Gastrocnemius medialis (tissue), 4 donors: ENCODE results near the gene SRM.
"Not testable (repeated sequence)": the region's sequence is repeated elsewhere in the genome, so short reads cannot be mapped to it uniquely, and the experiment has no call there.

Experiments used
- CTCF ChIP-seq, 5 experiments: fragments of 450-650 bp in 3 of 5; fragments of 200-600 bp in 2 of 5; sonication (generic) in 2 of 5; IDR thresholded peaks in 4 of 5; conservative IDR thresholded peaks in 1 of 5; 1 replicate in 4 of 5; 2 replicates in 1 of 5; pipeline ENCODE4 v1.5.1; 2016 to 2019; ENCODE audit warnings: antibody characterized with exemption in 5 of 5, mild to moderate bottlenecking in 3 of 5, moderate library complexity in 3 of 5
- POLR2A ChIP-seq, 2 donors: fragments of 450-650 bp; IDR thresholded peaks; one replicate each; pipeline ENCODE4 v1.6.1; 2017; ENCODE audit warnings: antibody characterized with exemption in 2 of 2, mild to moderate bottlenecking in 2 of 2, moderate library complexity in 2 of 2

GRCh38 chr1:11083784-11084183, 24.0 kb upstream of the SRM start:
- not testable (repeated sequence) for TF ChIP-seq CTCF (IDR thresholded peaks at IDR 0.05 in 4 of 5, conservative IDR thresholded peaks at IDR 0.05 in 1 of 5); POLR2A (IDR thresholded peaks at IDR 0.05)
